GM18907 (cell line): ENCODE data around the gene PRSS38.
"Not testable (repeated sequence)": the region's sequence is repeated elsewhere in the genome, so short reads cannot be mapped to it uniquely, and the experiment has no call there.

Experiments
- ATAC-seq: cut with Tn5 transposase; IDR thresholded peaks from one replicate; pipeline ENCODE4 v1.9.1; 2021; ENCODE audit warnings: mild to moderate bottlenecking, moderate library complexity; ENCODE audit not compliant: unreplicated experiment

Gene PRSS38

GRCh38 chr1:227838181-227838580 lies 22.7 kb downstream of the PRSS38 start:
- no peak for ATAC-seq

GRCh38 chr1:227841096-227841495 lies 25.6 kb downstream of the PRSS38 start:
- ATAC-seq = no peak

GRCh38 chr1:227844320-227845146 lies 29.1 kb downstream of the PRSS38 start:
- no peak for ATAC-seq

GRCh38 chr1:227845147-227845458 lies 29.6 kb downstream of the PRSS38 start:
- no peak for ATAC-seq

GRCh38 chr1:227845519-227845918 lies 30.0 kb downstream of the PRSS38 start:
- no peak for ATAC-seq

- no peak for ATAC-seq
Measured at GRCh38 chr1:227846265-227846858, 30.9 kb downstream of the PRSS38 start.

- not testable (repeated sequence) for ATAC-seq
Measured at GRCh38 chr1:227847046-227847445, 31.6 kb downstream of the PRSS38 start.

GRCh38 chr1:227848430-227848932 lies 33.0 kb downstream of the PRSS38 start:
- ATAC-seq = no peak

GRCh38 chr1:227849251-227849650 lies 33.8 kb downstream of the PRSS38 start:
- no peak for ATAC-seq

- no peak for ATAC-seq
Measured at GRCh38 chr1:227854189-227854588, 38.7 kb downstream of the PRSS38 start.

GRCh38 chr1:227855687-227856086 lies 40.2 kb downstream of the PRSS38 start:
- no peak for ATAC-seq

- ATAC-seq = no peak
Measured at GRCh38 chr1:227856147-227856858, 40.8 kb downstream of the PRSS38 start.

- ATAC-seq = no peak
Measured at GRCh38 chr1:227864882-227865281, 49.4 kb downstream of the PRSS38 start.

- ATAC-seq = no peak
Measured at GRCh38 chr1:227869279-227869842, 53.9 kb downstream of the PRSS38 start.

- ATAC-seq = no peak
Measured at GRCh38 chr1:227869851-227870305, 54.4 kb downstream of the PRSS38 start.

GRCh38 chr1:227870366-227870765 lies 54.9 kb downstream of the PRSS38 start:
- ATAC-seq = no peak

- not testable (repeated sequence) for ATAC-seq
Measured at GRCh38 chr1:227871892-227872291, 56.4 kb downstream of the PRSS38 start.

- ATAC-seq = not testable (repeated sequence)
Measured at GRCh38 chr1:227877810-227878209, 62.3 kb downstream of the PRSS38 start.

GRCh38 chr1:227880342-227880924 lies 65.0 kb downstream of the PRSS38 start:
- ATAC-seq = no peak

- ATAC-seq = no peak
Measured at GRCh38 chr1:227883073-227883520, 67.6 kb downstream of the PRSS38 start.
